Stimulated activated naive CD8-positive, alpha-beta T cell treated with anti-CD3 and anti-CD28 coated beads, Interleukin-15, Interleukin-2, amounts not matched to agents 100 ng/mL and 50 ng/mL, for 24 hours (primary cell): Measurements from ENCODE around the gene ADCY2.

Experiments used
- H3K27ac Mint-ChIP-seq: one replicate; pipeline ENCODE4 v1.8.0; 2021; ENCODE audit warnings: mild to moderate bottlenecking, mixed read lengths
- H3K27me3 Mint-ChIP-seq: one replicate; pipeline ENCODE4 v1.8.0; 2021; ENCODE audit warnings: mixed read lengths
- H3K36me3 Mint-ChIP-seq: one replicate; pipeline ENCODE4 v1.8.0; 2021; ENCODE audit warnings: low read depth, mixed read lengths
- H3K4me1 Mint-ChIP-seq: one replicate; pipeline ENCODE4 v1.8.0; 2021; ENCODE audit warnings: low read depth, mixed read lengths
- H3K4me3 Mint-ChIP-seq: one replicate; pipeline ENCODE4 v1.8.0; 2021; ENCODE audit warnings: mild to moderate bottlenecking, mixed read lengths
- H3K9me3 Mint-ChIP-seq: one replicate; pipeline ENCODE4 v1.8.0; 2021; ENCODE audit warnings: mixed read lengths

ADCY2 gene

DNA sequence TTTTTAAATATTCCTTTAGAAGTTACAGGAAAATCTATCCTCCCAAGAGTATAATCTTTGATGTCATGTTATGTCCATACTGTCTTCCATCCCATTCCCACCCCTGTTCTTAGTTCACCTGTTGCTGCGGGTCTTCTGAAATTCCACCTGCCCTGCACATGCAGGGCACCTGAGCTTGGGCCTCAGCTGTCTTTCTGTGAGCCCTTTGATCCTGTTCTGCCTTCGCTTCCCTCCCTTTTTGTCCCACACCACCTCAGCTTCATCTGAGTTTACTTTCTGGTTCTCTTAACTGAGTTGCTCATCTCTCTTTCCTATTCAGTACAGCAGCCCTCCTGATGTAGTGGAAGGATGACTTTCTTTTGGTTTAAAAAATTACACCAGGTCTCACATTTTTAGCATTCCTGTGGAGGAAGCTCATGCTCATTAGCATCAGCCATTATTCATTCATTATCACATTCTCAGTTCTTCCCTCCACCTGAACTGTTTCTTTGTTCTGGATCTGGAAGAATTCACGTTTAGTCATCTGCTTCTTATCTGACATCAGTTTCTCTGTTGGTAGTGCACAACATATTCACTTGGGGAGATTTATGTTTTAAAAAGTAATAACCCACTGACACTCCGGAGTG, 211.0 kb downstream of the ADCY2 start:
- no peaks in the 10 kb centered on the region for H3K27me3 Mint-ChIP-seq
- no peaks in the 10 kb centered on the region for H3K36me3 Mint-ChIP-seq
- H3K4me3 Mint-ChIP-seq, result no peak overlapping the region
- H3K9me3 Mint-ChIP-seq, result peaks cover 5% of the 10 kb centered on the region
- H3K4me1 Mint-ChIP-seq, result no peaks in the 10 kb centered on the region
- no peak overlapping the region for H3K27ac Mint-ChIP-seq

GRCh38 chr5:7608772-7609171, 212.8 kb downstream of the ADCY2 start:
- no peaks in the 10 kb centered on the region for H3K36me3 Mint-ChIP-seq
- H3K4me3 Mint-ChIP-seq, result no peak overlapping the region
- no peaks in the 10 kb centered on the region for H3K9me3 Mint-ChIP-seq
- H3K27ac Mint-ChIP-seq, result no peak overlapping the region
- H3K27me3 Mint-ChIP-seq, result no peaks in the 10 kb centered on the region
- H3K4me1 Mint-ChIP-seq, result no peaks in the 10 kb centered on the region

DNA sequence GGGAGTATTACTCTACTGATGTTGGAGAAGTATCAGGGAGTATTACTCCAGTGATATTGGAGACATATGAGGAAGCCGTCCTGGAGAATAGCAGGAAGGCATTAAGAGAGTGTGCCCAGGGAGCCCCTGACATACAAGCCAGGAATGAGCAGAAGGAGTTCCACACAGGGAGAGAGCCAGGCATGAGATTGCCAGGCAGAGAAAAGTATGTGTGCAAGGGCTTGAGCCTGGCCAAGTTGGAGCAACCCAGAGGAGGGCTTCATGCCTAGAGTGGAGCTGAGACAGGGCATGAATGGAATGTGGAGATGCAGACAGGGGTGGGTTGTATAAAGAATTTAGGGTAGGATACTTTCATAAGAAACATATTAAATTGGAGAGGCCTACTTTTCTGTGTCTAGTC, 213.8 kb downstream of the ADCY2 start:
- H3K27ac Mint-ChIP-seq, result no peak overlapping the region
- no peaks in the 10 kb centered on the region for H3K27me3 Mint-ChIP-seq
- no peaks in the 10 kb centered on the region for H3K4me1 Mint-ChIP-seq
- H3K9me3 Mint-ChIP-seq, result no peaks in the 10 kb centered on the region
- H3K36me3 Mint-ChIP-seq, result no peaks in the 10 kb centered on the region
- H3K4me3 Mint-ChIP-seq, result no peak overlapping the region

DNA sequence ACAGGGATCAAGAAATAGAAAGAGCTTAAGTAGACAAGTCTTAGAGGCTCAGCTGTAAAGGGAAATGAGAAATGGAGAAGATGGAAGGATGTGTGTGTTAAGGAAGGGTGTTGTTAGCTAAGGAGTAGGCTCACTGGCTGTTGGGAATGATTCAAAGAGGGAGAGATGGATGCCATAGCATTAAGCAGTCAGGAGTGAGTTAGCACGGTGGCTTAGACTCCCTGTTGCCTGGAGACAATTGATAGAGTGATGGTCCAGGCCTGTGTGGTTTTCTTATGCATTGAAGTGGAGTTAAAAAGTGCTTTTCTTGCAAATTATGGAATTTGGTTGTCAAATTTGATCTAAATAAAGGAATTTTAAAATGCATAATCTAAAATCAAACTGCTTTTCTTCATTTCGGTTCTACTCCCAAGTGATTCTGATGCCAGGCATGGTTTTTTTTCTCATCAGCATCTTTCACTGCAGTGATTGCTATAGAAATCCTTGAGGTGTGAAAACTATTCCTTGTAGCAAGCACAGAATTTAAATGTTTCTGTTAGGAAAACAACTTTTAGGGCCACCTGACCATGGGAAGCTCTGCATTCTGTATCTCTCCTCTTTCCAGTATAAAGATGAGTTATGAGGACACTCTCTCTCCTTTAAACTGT, 214.7 kb downstream of the ADCY2 start:
- H3K36me3 Mint-ChIP-seq, result no peaks in the 10 kb centered on the region
- H3K4me3 Mint-ChIP-seq, result no peak overlapping the region
- no peaks in the 10 kb centered on the region for H3K9me3 Mint-ChIP-seq
- H3K4me1 Mint-ChIP-seq, result no peaks in the 10 kb centered on the region
- H3K27me3 Mint-ChIP-seq, result no peaks in the 10 kb centered on the region
- H3K27ac Mint-ChIP-seq, result no peak overlapping the region

DNA sequence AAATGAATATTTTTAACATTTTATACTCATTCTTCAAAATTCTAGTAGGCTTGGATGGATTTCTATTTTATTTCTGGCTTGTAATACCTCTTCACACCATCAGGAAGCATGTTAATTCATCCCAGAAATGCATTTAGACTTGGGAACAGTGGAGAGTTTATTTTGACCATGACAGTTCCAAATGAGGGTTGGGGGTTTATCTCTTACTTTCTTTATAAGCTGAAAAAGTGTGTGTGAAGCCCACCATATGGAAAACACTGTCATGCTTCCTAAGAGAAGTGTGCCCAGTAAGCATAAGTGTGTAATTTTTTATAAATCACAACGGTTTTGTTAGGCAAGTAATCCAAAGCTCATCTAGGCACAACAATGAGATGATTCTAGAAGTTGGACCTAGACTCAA, 215.6 kb downstream of the ADCY2 start:
- Mint-ChIP-seq H3K27ac (no peak overlapping the region), H3K4me1 (no peaks in the 10 kb centered on the region), H3K27me3 (no peaks in the 10 kb centered on the region), H3K36me3 (no peaks in the 10 kb centered on the region), H3K4me3 (no peak overlapping the region), H3K9me3 (no peaks in the 10 kb centered on the region)

- no peak overlapping the region for H3K27ac Mint-ChIP-seq
- no peaks in the 10 kb centered on the region for H3K4me1 Mint-ChIP-seq
- no peaks in the 10 kb centered on the region for H3K9me3 Mint-ChIP-seq
- no peak overlapping the region for H3K4me3 Mint-ChIP-seq
- no peaks in the 10 kb centered on the region for H3K36me3 Mint-ChIP-seq
- no peaks in the 10 kb centered on the region for H3K27me3 Mint-ChIP-seq
These were observed 219.7 kb downstream of the ADCY2 start for GRCh38 chr5:7615566-7616061.

GRCh38 chr5:7616897-7617296, 221.0 kb downstream of the ADCY2 start:
- Mint-ChIP-seq H3K9me3 (no peaks in the 10 kb centered on the region), H3K36me3 (no peaks in the 10 kb centered on the region), H3K4me1 (no peaks in the 10 kb centered on the region), H3K4me3 (no peak overlapping the region), H3K27me3 (no peaks in the 10 kb centered on the region), H3K27ac (no peak overlapping the region)

GRCh38 chr5:7622498-7622897, 226.6 kb downstream of the ADCY2 start:
- no peak overlapping the region for H3K4me3 Mint-ChIP-seq

GRCh38 chr5:7625740-7626139, 229.8 kb downstream of the ADCY2 start:
- Mint-ChIP-seq H3K4me3 (no peak overlapping the region), H3K9me3 (peaks cover 8% of the 10 kb centered on the region), H3K27me3 (no peaks in the 10 kb centered on the region), H3K27ac (no peak overlapping the region), H3K36me3 (no peaks in the 10 kb centered on the region), H3K4me1 (no peaks in the 10 kb centered on the region)

More at GRCh38 chr5:7622498-7622897, 226.6 kb downstream of the ADCY2 start:
- Mint-ChIP-seq H3K27me3 (no peaks in the 10 kb centered on the region), H3K27ac (no peak overlapping the region), H3K4me1 (no peaks in the 10 kb centered on the region), H3K9me3 (peaks cover 8% of the 10 kb centered on the region), H3K36me3 (no peaks in the 10 kb centered on the region)

DNA sequence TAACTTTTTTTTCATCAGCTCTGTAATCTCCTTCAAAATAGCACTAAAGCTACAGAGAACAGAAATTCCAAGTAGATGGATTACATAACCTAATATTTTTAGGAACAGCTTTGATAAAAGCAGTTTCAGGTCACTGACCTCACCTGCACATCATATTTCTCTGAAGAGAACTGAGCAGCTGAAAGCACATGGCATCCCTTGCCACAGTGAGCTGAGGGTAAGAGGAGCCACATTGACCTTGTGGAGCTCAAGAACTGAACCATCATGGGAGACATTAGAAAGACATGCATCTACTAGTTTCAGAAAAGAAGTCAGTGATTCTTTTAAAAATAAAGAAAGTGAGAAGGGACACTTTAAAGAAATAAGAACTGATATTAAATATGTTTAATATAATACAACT, 232.3 kb downstream of the ADCY2 start:
- Mint-ChIP-seq H3K9me3 (peaks cover 11% of the 10 kb centered on the region), H3K4me3 (no peak overlapping the region), H3K4me1 (no peaks in the 10 kb centered on the region), H3K36me3 (no peaks in the 10 kb centered on the region), H3K27ac (no peak overlapping the region), H3K27me3 (no peaks in the 10 kb centered on the region)

GRCh38 chr5:7628820-7629219, 232.9 kb downstream of the ADCY2 start:
- H3K27me3 Mint-ChIP-seq, result no peaks in the 10 kb centered on the region
- H3K4me1 Mint-ChIP-seq, result no peaks in the 10 kb centered on the region
- H3K4me3 Mint-ChIP-seq, result no peak overlapping the region
- H3K36me3 Mint-ChIP-seq, result no peaks in the 10 kb centered on the region
- no peak overlapping the region for H3K27ac Mint-ChIP-seq
- H3K9me3 Mint-ChIP-seq, result peaks cover 7% of the 10 kb centered on the region

DNA sequence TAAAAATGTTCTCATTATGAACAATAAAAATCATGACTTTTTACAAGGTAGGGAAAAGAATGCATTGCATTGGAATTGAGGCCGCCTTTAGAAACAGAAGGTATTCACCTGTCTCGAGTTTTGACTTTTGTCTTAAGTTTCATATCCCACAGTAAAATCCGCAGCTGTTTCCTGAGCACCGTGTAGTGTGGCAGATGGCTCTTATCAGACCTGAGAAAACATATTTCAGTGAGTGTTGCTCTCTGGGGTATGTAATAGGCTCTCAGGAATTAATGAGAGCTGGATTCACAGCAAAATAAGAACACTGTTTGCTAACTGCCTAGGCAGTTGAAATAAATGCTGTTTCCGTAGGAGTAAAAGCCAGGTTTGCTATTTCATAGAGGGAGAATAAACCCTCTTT, 233.6 kb downstream of the ADCY2 start:
- Mint-ChIP-seq H3K27me3 (no peaks in the 10 kb centered on the region), H3K36me3 (no peaks in the 10 kb centered on the region), H3K9me3 (peaks cover 7% of the 10 kb centered on the region), H3K4me3 (no peak overlapping the region), H3K4me1 (no peaks in the 10 kb centered on the region), H3K27ac (no peak overlapping the region)

- Mint-ChIP-seq H3K27me3 (no peaks in the 10 kb centered on the region), H3K4me3 (no peak overlapping the region), H3K27ac (no peak overlapping the region), H3K4me1 (no peaks in the 10 kb centered on the region), H3K36me3 (no peaks in the 10 kb centered on the region), H3K9me3 (peaks cover 3% of the 10 kb centered on the region)
These were observed 238.9 kb downstream of the ADCY2 start for GRCh38 chr5:7634837-7635236.

DNA sequence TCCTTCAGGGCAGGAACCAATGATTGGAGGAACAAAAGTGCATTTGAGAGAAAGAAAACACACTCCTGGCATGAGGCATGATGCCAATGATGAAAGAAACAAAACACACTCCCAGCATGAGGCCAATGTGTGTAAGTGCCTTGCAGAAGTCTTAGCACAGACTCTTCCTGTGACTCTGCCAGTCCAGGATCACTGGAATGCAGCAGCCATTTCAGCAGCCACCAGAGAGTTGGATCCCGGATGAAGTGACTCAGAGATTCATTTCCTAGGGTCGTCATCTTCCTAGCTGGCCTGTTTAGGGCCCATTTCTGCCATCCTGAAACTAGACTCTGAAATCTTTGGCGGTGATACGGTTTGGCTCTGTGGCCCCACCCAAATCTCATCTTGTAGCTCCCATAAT, 242.5 kb downstream of the ADCY2 start:
- peaks cover 4% of the 10 kb centered on the region for H3K9me3 Mint-ChIP-seq
- no peak overlapping the region for H3K4me3 Mint-ChIP-seq
- H3K27ac Mint-ChIP-seq, result no peak overlapping the region
- no peaks in the 10 kb centered on the region for H3K36me3 Mint-ChIP-seq
- no peaks in the 10 kb centered on the region for H3K4me1 Mint-ChIP-seq
- H3K27me3 Mint-ChIP-seq, result no peaks in the 10 kb centered on the region

DNA sequence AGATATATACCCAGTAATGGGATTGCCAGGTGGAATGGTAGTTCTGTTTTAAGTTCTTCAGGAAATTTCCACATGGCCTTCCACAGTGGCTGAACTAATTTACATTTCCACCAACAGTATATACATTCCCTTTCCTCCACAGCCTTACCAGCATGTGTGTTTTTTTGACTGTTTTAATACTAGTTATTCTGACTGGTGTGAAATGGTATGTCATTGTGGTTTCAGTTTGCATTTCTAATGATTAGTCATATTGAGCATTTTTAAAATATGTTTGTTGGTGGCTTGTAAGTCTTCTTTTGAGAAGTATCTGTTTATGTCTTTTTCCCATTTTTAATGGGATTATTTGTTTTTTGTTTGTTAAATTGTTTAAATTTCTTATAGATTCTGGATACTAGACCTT, 246.1 kb downstream of the ADCY2 start:
- Mint-ChIP-seq H3K4me1 (no peaks in the 10 kb centered on the region), H3K36me3 (no peaks in the 10 kb centered on the region), H3K4me3 (no peak overlapping the region), H3K9me3 (peaks cover 15% of the 10 kb centered on the region), H3K27me3 (no peaks in the 10 kb centered on the region), H3K27ac (no peak overlapping the region)

- Mint-ChIP-seq H3K36me3 (no peaks in the 10 kb centered on the region), H3K27ac (no peak overlapping the region), H3K27me3 (no peaks in the 10 kb centered on the region), H3K4me3 (no peak overlapping the region), H3K9me3 (peaks cover 15% of the 10 kb centered on the region), H3K4me1 (no peaks in the 10 kb centered on the region)
These were observed 248.8 kb downstream of the ADCY2 start for GRCh38 chr5:7644723-7645122.
